ENCODE data around the gene GALNT2.

Gene GALNT2

GRCh38 chr1:230149751-230150584, 82.9 kb downstream of the GALNT2 start:
- DNase-seq, result peak; percentile 40

GRCh38 chr1:230150615-230151014, 83.6 kb downstream of the GALNT2 start:
- DNase-seq, result no peak

GRCh38 chr1:230151924-230152468, 85.0 kb downstream of the GALNT2 start:
- no peak for DNase-seq

- DNase-seq, result no peak
Measured at GRCh38 chr1:230152999-230153398, 86.0 kb downstream of the GALNT2 start.

- peak; percentile 95 for DNase-seq
Measured at GRCh38 chr1:230153641-230154296, 86.7 kb downstream of the GALNT2 start.

- DNase-seq, result no peak
Measured at GRCh38 chr1:230155021-230155420, 88.0 kb downstream of the GALNT2 start.

GRCh38 chr1:230156068-230156467, 89.0 kb downstream of the GALNT2 start:
- no peak for DNase-seq

- no peak for DNase-seq
Measured at GRCh38 chr1:230156536-230156935, 89.5 kb downstream of the GALNT2 start.

GRCh38 chr1:230157420-230158390, 90.7 kb downstream of the GALNT2 start:
- DNase-seq, result no peak

GRCh38 chr1:230158415-230159291, 91.6 kb downstream of the GALNT2 start:
- DNase-seq, result no peak

GRCh38 chr1:230159580-230159979, 92.5 kb downstream of the GALNT2 start:
- DNase-seq, result no peak

- peak; percentile 65 for DNase-seq
Measured at GRCh38 chr1:230160957-230161771, 94.1 kb downstream of the GALNT2 start.

- DNase-seq, result peak; percentile 29
Measured at GRCh38 chr1:230163205-230163604, 96.2 kb downstream of the GALNT2 start.

- DNase-seq, result no peak
Measured at GRCh38 chr1:230163719-230164118, 96.7 kb downstream of the GALNT2 start.

- no peak for DNase-seq
Measured at GRCh38 chr1:230165536-230165935, 98.5 kb downstream of the GALNT2 start.

GRCh38 chr1:230166366-230167132, 99.5 kb downstream of the GALNT2 start:
- no peak for DNase-seq

GRCh38 chr1:230167419-230167852, 100.4 kb downstream of the GALNT2 start:
- DNase-seq, result peak; percentile 52

- peak; percentile 69 for DNase-seq
Measured at GRCh38 chr1:230169454-230170152, 102.6 kb downstream of the GALNT2 start.

- no peak for DNase-seq
Measured at GRCh38 chr1:230170153-230170547, 103.1 kb downstream of the GALNT2 start.

Data from inflammatory macrophage treated with lipopolysaccharide for 4 hours (primary cell).